ENCODE data around the gene CLASP1. TPM values are rescaled to one million over a fixed set of nuclear protein-coding genes. Genes with fewer than 3 reads are reported as not detected.
"Not testable (repeated sequence)": the region's sequence is repeated elsewhere in the genome, so short reads cannot be mapped to it uniquely, and the experiment has no call there.

The CLASP1 gene
- total RNA-seq, 1 donor from 2014 or later, result 54.1 TPM

DNA sequence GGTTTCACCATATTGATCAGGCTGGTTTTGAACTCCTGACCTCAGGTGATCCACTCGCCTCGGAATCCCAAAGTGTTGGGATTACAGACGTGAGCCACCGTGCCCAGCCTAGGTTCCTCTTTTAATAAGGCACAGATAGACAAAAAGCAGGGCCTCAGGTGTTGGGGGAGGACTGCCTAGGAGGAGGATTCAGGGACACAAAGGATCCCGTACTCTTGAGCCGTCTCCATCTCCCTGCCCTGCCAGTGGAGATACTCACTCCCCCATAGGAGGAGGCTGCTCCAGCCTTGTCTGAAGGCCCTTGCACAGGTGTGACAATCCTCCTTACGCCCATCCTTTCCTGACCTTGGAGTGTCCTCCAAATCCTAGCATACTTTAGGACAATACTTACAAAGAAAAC lies 332.3 kb downstream of the CLASP1 start:
- TF ChIP-seq, protein P1, sequence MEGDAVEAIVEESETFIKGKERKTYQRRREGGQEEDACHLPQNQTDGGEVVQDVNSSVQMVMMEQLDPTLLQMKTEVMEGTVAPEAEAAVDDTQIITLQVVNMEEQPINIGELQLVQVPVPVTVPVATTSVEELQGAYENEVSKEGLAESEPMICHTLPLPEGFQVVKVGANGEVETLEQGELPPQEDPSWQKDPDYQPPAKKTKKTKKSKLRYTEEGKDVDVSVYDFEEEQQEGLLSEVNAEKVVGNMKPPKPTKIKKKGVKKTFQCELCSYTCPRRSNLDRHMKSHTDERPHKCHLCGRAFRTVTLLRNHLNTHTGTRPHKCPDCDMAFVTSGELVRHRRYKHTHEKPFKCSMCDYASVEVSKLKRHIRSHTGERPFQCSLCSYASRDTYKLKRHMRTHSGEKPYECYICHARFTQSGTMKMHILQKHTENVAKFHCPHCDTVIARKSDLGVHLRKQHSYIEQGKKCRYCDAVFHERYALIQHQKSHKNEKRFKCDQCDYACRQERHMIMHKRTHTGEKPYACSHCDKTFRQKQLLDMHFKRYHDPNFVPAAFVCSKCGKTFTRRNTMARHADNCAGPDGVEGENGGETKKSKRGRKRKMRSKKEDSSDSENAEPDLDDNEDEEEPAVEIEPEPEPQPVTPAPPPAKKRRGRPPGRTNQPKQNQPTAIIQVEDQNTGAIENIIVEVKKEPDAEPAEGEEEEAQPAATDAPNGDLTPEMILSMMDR (IDR thresholded peaks at IDR 0.05; ENCODE audit: insufficient read depth, low read length, poor library complexity, severe bottlenecking), result no peak
- Histone ChIP-seq H3K36me3 (ENCODE audit: control insufficient read depth, insufficient read depth, low read length) (no peaks in the 10 kb centered on the region), H3K4me3 (ENCODE audit: low read depth, low read length) (no peak overlapping the region), H3K27me3 (ENCODE audit: control insufficient read depth, insufficient read depth, low read length) (no peaks in the 10 kb centered on the region)
- DNase-seq (ENCODE audit: low read depth), result no peak

DNA sequence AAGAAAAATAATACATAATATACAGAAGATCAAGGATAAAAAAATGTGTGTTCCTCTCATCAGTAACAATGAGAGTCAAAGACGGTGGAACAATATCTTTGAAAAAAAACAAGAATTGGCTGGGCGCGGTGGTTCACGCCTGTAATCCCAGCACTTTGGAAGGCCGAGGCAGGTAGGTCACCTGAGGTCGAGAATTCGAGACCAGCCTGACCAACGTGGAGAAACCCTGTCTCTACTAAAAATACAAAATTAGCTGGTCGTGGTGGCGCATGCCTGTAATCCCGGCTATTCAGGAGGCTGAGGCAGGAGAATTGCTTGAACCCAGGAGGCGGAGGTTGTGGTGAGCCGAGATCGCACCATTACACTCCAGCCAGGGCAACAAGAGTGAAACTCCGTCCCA lies 335.6 kb downstream of the CLASP1 start:
- not testable (repeated sequence) for DNase-seq (ENCODE audit: low read depth); H3K36me3 ChIP-seq (ENCODE audit: control insufficient read depth, insufficient read depth, low read length); H3K4me3 ChIP-seq (ENCODE audit: low read depth, low read length); H3K27me3 ChIP-seq (ENCODE audit: control insufficient read depth, insufficient read depth, low read length)

DNA sequence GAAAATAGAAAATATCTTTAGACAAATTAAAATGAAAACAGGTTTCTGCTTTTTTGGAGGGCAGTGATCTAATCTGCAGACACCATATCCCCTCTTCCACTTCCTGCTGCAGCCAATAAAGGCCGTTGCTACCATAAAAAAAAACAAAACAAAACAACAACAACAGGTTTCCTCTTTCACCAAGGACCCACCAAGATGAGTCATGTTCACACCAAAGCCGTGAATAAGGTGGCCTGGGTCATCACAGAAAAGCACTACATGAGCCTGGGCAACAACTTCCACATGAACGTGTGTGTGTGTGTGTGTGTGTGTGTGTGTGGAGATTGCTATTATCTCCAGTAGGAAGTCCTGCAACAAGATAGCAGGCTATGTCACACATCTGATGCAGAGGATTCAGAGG lies 339.5 kb downstream of the CLASP1 start:
- TF ChIP-seq, protein P1 (IDR thresholded peaks at IDR 0.05; ENCODE audit: insufficient read depth, low read length, poor library complexity, severe bottlenecking), result no peak
- no peak overlapping the region for H3K4me3 ChIP-seq (ENCODE audit: low read depth, low read length)
- H3K27me3 ChIP-seq (ENCODE audit: control insufficient read depth, insufficient read depth, low read length), result peaks cover 4% of the 10 kb centered on the region
- no peak for DNase-seq (ENCODE audit: low read depth)
- H3K36me3 ChIP-seq (ENCODE audit: control insufficient read depth, insufficient read depth, low read length), result no peaks in the 10 kb centered on the region

DNA sequence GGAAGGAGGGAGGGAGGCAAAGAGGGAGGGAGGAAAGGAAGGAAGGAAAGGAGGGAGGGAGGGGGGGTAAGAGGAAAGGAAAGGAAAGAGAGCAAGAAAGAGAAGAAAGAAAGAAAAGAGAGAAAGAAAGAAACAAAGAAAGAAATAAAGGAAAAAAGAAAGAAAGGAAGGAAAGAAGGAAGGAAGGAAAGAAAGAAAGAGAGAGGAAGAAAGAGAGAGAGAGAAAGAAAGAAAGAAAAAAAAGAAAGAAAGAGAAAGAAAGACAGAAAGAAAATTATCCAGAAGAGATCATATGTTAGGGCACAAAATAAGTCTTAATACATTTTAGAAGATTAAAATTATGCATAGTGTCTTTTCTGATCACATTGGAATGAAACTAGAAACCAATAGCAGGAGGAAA lies 339.9 kb downstream of the CLASP1 start:
- DNase-seq (ENCODE audit: low read depth), result no peak
- TF ChIP-seq, protein P1 (IDR thresholded peaks at IDR 0.05; ENCODE audit: insufficient read depth, low read length, poor library complexity, severe bottlenecking), result no peak
- H3K27me3 ChIP-seq (ENCODE audit: control insufficient read depth, insufficient read depth, low read length), result peaks cover 4% of the 10 kb centered on the region

DNA sequence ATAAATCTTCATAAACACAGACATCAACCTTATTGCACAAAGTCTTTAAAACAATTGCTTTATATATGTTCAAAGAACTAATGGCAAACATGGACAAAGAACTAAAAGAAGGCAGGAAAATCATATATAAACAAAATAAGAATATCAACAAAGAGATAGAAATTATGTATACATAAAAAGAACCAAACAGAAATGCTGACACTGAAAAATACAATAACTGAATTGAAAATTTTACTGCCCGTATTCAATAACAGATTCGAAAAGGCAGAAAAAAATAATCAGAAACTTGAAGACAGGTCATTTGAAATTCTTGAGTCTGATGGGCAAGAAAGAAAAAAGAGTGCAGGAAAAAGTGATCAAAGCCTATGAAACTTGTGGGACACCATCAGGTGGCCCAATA lies 342.2 kb downstream of the CLASP1 start:
- Histone ChIP-seq H3K4me3 (ENCODE audit: low read depth, low read length) (no peak overlapping the region), H3K27me3 (ENCODE audit: control insufficient read depth, insufficient read depth, low read length) (peaks cover 4% of the 10 kb centered on the region), H3K36me3 (ENCODE audit: control insufficient read depth, insufficient read depth, low read length) (no peaks in the 10 kb centered on the region)
- no peak for DNase-seq (ENCODE audit: low read depth)
- TF ChIP-seq, protein P1 (IDR thresholded peaks at IDR 0.05; ENCODE audit: insufficient read depth, low read length, poor library complexity, severe bottlenecking), result no peak

More for the DNA sequence above, 339.9 kb downstream of the CLASP1 start:
- no peak overlapping the region for H3K4me3 ChIP-seq (ENCODE audit: low read depth, low read length)
- H3K36me3 ChIP-seq (ENCODE audit: control insufficient read depth, insufficient read depth, low read length), result no peaks in the 10 kb centered on the region

DNA sequence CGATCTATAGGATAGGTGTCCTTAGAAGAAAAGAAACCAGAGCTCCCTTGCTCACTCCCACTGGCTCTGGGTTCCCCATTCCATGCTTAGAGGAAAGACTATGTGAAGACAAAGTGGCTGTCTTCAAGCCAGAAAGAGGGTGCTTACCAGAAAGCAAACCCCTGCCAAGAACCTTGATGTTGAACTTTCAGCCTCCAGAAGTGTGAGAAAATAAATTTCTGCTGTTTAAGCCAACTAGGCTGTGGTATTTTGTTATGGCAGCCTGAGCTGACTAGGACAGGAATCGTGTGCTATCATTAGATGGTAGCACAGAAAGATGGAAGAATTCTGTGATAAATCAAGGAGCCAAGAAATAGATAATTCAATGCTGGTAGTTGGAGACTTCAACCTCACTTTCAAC lies 344.3 kb downstream of the CLASP1 start:
- H3K27me3 ChIP-seq (ENCODE audit: control insufficient read depth, insufficient read depth, low read length), result peaks cover 4% of the 10 kb centered on the region

More for the DNA sequence above, 344.3 kb downstream of the CLASP1 start:
- Histone ChIP-seq H3K4me3 (ENCODE audit: low read depth, low read length) (no peak overlapping the region), H3K36me3 (ENCODE audit: control insufficient read depth, insufficient read depth, low read length) (no peaks in the 10 kb centered on the region)
- no peak for DNase-seq (ENCODE audit: low read depth)
- TF ChIP-seq, protein P1 (IDR thresholded peaks at IDR 0.05; ENCODE audit: insufficient read depth, low read length, poor library complexity, severe bottlenecking), result no peak
